ENCODE results near the gene OSTM1.
"Not testable (repeated sequence)": the region's sequence is repeated elsewhere in the genome, so short reads cannot be mapped to it uniquely, and the experiment has no call there.

Gene OSTM1

GRCh38 chr6:108016283-108016682, 58.3 kb downstream of the OSTM1 start:
- DNase-seq = not testable (repeated sequence)

- no peak for DNase-seq
Observed at GRCh38 chr6:108013787-108014439, 60.6 kb downstream of the OSTM1 start.

GRCh38 chr6:108009894-108010293, 64.6 kb downstream of the OSTM1 start:
- no peak for DNase-seq

GRCh38 chr6:108009258-108009657, 65.3 kb downstream of the OSTM1 start:
- DNase-seq = not testable (repeated sequence)

GRCh38 chr6:108008363-108008762, 66.2 kb downstream of the OSTM1 start:
- no peak for DNase-seq

- DNase-seq = no peak
Observed at GRCh38 chr6:108005961-108006360, 68.6 kb downstream of the OSTM1 start.

GRCh38 chr6:108004861-108005260, 69.7 kb downstream of the OSTM1 start:
- peak in 1 of 3 experiments; percentile 3 for DNase-seq

- DNase-seq = peak in 2 of 3 experiments; percentile 64 to 89
Observed at GRCh38 chr6:108002365-108003221, 71.9 kb downstream of the OSTM1 start.

GRCh38 chr6:108001696-108002231, 72.8 kb downstream of the OSTM1 start:
- no peak for DNase-seq

- DNase-seq = not testable (repeated sequence)
Observed at GRCh38 chr6:108000259-108000658, 74.3 kb downstream of the OSTM1 start.

GRCh38 chr6:107999341-107999740, 75.2 kb downstream of the OSTM1 start:
- DNase-seq = no peak

GRCh38 chr6:107991772-107992550, 82.6 kb downstream of the OSTM1 start:
- no peak for DNase-seq
